HG02763 (cell line): ENCODE data around the gene DIPK2B.

ENCODE experiments used
- ATAC-seq: cut with Tn5 transposase; IDR thresholded peaks from one replicate; pipeline ENCODE4 v1.9.1; 2021; ENCODE audit warnings: mild to moderate bottlenecking, moderate library complexity; ENCODE audit not compliant: unreplicated experiment

Gene DIPK2B

GRCh38 chrX:45200741-45201234 is at the start of gene DIPK2B:
Gene DIPK2B, minus strand, starts transcription at chrX:45200876. Its CDS starts 50 bp downstream, at chrX:45200826.
- no peak for ATAC-seq

GRCh38 chrX:45240301-45240700 is 39.6 kb upstream of the DIPK2B start:
- no peak for ATAC-seq

- no peak for ATAC-seq
Observed at GRCh38 chrX:45238489-45238888, 37.8 kb upstream of the DIPK2B start.

- ATAC-seq: no peak
Observed at GRCh38 chrX:45233531-45233930, 32.9 kb upstream of the DIPK2B start.

- ATAC-seq: no peak
Observed at GRCh38 chrX:45232139-45232538, 31.5 kb upstream of the DIPK2B start.

GRCh38 chrX:45230410-45230809 is 29.7 kb upstream of the DIPK2B start:
- no peak for ATAC-seq

GRCh38 chrX:45229348-45229747 is 28.7 kb upstream of the DIPK2B start:
- no peak for ATAC-seq

GRCh38 chrX:45228126-45228525 is 27.4 kb upstream of the DIPK2B start:
- no peak for ATAC-seq

GRCh38 chrX:45208121-45208856 is 7.6 kb upstream of the DIPK2B start:
- ATAC-seq: no peak

GRCh38 chrX:45202171-45202570 is 1.5 kb upstream of the DIPK2B start:
- ATAC-seq: no peak

GRCh38 chrX:45198706-45199105 is 2.0 kb downstream of the DIPK2B start:
- ATAC-seq: no peak

GRCh38 chrX:45198301-45198700 is 2.4 kb downstream of the DIPK2B start:
- ATAC-seq: no peak

- no peak for ATAC-seq
Observed at GRCh38 chrX:45196701-45197100, 4.0 kb downstream of the DIPK2B start.

- ATAC-seq: no peak
Observed at GRCh38 chrX:45191820-45192409, 8.8 kb downstream of the DIPK2B start.

GRCh38 chrX:45191383-45191782 is 9.3 kb downstream of the DIPK2B start:
- ATAC-seq: no peak

GRCh38 chrX:45187731-45188130 is 12.9 kb downstream of the DIPK2B start:
- no peak for ATAC-seq

GRCh38 chrX:45186643-45187026 is 14.0 kb downstream of the DIPK2B start:
- ATAC-seq: no peak

GRCh38 chrX:45184211-45184610 is 16.5 kb downstream of the DIPK2B start:
- ATAC-seq: no peak

GRCh38 chrX:45172890-45173289 is 27.8 kb downstream of the DIPK2B start:
- no peak for ATAC-seq

GRCh38 chrX:45166781-45167180 is 33.9 kb downstream of the DIPK2B start:
- ATAC-seq: no peak

- ATAC-seq: no peak
Observed at GRCh38 chrX:45165726-45166125, 35.0 kb downstream of the DIPK2B start.

GRCh38 chrX:45164995-45165394 is 35.7 kb downstream of the DIPK2B start:
- no peak for ATAC-seq
